Measurements from ENCODE around the gene GPX6. TPM values are rescaled to one million over a fixed set of nuclear protein-coding genes. Genes with fewer than 3 reads are reported as not detected.

GPX6 gene
- total and polyA plus RNA-seq, 2 of the 13 experiments (the other 11 are each of a cell fraction or from before 2014, with no cell fraction given): not detected

DNA sequence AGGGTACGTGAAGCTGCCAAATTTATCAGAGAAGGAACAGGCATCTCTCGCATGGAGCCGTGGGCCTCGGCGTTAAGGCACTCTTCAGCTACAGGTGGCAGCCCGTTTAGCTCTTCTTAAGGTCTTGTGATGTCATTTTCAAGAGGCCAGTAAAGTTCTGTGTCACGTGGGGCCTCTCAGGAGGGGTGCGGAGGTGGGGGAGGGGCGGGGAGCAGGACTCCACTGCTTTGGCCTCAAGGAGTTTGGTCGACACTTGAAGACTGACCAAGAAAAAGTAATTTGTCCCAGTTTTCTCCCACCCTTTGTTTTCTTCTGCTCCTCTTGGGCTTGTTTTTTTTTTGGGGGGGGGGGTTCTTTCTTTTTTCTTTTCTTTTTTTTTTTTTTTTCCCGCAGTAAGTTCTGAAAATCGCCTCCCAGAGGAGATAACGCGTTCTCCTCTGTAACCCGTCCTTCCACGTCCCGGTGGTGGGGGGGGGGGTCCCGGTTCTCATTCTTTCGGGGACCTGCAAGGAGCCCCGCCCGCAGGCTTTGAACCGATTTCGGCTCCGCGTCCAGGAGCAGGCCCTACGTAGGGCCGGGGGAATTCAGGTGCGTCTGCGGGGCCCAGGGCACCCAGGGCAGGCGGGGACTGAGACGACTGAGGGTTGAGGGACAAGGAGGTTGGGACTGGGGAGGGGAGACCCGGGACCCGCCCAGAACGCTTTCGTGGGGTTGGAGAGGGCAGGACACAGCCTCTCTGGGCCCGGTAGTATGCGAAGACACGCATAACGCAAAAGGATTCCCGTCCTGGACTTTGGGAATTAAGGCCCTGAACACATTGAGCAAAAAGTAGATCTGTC is 26.0 kb downstream of the GPX6 start (continued):
- TF ChIP-seq, protein P1, sequence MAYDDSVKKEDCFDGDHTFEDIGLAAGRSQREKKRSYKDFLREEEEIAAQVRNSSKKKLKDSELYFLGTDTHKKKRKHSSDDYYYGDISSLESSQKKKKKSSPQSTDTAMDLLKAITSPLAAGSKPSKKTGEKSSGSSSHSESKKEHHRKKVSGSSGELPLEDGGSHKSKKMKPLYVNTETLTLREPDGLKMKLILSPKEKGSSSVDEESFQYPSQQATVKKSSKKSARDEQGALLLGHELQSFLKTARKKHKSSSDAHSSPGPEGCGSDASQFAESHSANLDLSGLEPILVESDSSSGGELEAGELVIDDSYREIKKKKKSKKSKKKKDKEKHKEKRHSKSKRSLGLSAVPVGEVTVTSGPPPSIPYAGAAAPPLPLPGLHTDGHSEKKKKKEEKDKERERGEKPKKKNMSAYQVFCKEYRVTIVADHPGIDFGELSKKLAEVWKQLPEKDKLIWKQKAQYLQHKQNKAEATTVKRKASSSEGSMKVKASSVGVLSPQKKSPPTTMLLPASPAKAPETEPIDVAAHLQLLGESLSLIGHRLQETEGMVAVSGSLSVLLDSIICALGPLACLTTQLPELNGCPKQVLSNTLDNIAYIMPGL (CRISPR knock-in tag; IDR thresholded peaks at IDR 0.05; ENCODE audit: borderline replicate concordance in 1 of 2, low read depth in 1 of 2): peak in 1 of 2 experiments; percentile 14; a peak in 1 of 4 replicates
- TF ChIP-seq PLRG1 (conservative IDR thresholded peaks at IDR 0.05) (no peak), TSC22D2 (CRISPR knock-in tag; IDR thresholded peaks at IDR 0.05; ENCODE audit: borderline replicate concordance) (no peak), GABPB1 (CRISPR knock-in tag; IDR thresholded peaks at IDR 0.05) (peak; percentile 23; the same call in 1 of the 2 replicates), SP2 (CRISPR knock-in tag; IDR thresholded peaks at IDR 0.05) (no peak), ZBTB21 (CRISPR knock-in tag; IDR thresholded peaks at IDR 0.05) (no peak), ZNF558 (CRISPR knock-in tag; IDR thresholded peaks at IDR 0.05; ENCODE audit: borderline replicate concordance) (0 out of 2 replicates have a peak, but pooled peaks have one; percentile 27), ZFY (CRISPR knock-in tag; IDR thresholded peaks at IDR 0.05) (peak; percentile 61), HNRNPK (IDR thresholded peaks at IDR 0.05; ENCODE audit: low read depth, low read length, poor library complexity, severe bottlenecking) (peak; percentile 3), NKX3-1 (CRISPR knock-in tag; IDR thresholded peaks at IDR 0.05) (0 out of 2 replicates have a peak, but pooled peaks have one; percentile 38), FOSL2 (CRISPR knock-in tag; IDR thresholded peaks at IDR 0.05) (no peak), ZNF547 (CRISPR knock-in tag; IDR thresholded peaks at IDR 0.05) (no peak), ZBTB42 (CRISPR knock-in tag; IDR thresholded peaks at IDR 0.05) (no peak), MTF2 (CRISPR knock-in tag; IDR thresholded peaks at IDR 0.05; ENCODE audit: borderline replicate concordance) (peak; percentile 64; the same call in 1 of the 2 replicates), ZKSCAN8 (CRISPR knock-in tag; IDR thresholded peaks at IDR 0.05; ENCODE audit: borderline replicate concordance) (no peak), KMT2A (CRISPR knock-in tag; IDR thresholded peaks at IDR 0.05) (0 out of 2 replicates have a peak, but pooled peaks have one; percentile 24), CEBPB (IDR thresholded peaks at IDR 0.05; ENCODE audit: borderline replicate concordance, low read depth, low read length) (no peak)
- TF ChIP-seq, protein P2, sequence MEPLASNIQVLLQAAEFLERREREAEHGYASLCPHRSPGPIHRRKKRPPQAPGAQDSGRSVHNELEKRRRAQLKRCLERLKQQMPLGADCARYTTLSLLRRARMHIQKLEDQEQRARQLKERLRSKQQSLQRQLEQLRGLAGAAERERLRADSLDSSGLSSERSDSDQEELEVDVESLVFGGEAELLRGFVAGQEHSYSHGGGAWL (CRISPR knock-in tag; IDR thresholded peaks at IDR 0.05): 0 out of 2 replicates have a peak, but pooled peaks have one; percentile 33
- TF ChIP-seq, protein P3, sequence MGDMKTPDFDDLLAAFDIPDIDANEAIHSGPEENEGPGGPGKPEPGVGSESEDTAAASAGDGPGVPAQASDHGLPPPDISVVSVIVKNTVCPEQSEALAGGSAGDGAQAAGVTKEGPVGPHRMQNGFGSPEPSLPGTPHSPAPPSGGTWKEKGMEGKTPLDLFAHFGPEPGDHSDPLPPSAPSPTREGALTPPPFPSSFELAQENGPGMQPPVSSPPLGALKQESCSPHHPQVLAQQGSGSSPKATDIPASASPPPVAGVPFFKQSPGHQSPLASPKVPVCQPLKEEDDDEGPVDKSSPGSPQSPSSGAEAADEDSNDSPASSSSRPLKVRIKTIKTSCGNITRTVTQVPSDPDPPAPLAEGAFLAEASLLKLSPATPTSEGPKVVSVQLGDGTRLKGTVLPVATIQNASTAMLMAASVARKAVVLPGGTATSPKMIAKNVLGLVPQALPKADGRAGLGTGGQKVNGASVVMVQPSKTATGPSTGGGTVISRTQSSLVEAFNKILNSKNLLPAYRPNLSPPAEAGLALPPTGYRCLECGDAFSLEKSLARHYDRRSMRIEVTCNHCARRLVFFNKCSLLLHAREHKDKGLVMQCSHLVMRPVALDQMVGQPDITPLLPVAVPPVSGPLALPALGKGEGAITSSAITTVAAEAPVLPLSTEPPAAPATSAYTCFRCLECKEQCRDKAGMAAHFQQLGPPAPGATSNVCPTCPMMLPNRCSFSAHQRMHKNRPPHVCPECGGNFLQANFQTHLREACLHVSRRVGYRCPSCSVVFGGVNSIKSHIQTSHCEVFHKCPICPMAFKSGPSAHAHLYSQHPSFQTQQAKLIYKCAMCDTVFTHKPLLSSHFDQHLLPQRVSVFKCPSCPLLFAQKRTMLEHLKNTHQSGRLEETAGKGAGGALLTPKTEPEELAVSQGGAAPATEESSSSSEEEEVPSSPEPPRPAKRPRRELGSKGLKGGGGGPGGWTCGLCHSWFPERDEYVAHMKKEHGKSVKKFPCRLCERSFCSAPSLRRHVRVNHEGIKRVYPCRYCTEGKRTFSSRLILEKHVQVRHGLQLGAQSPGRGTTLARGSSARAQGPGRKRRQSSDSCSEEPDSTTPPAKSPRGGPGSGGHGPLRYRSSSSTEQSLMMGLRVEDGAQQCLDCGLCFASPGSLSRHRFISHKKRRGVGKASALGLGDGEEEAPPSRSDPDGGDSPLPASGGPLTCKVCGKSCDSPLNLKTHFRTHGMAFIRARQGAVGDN (CRISPR knock-in tag; IDR thresholded peaks at IDR 0.05): peak; percentile 66
- TF ChIP-seq, protein P4, sequence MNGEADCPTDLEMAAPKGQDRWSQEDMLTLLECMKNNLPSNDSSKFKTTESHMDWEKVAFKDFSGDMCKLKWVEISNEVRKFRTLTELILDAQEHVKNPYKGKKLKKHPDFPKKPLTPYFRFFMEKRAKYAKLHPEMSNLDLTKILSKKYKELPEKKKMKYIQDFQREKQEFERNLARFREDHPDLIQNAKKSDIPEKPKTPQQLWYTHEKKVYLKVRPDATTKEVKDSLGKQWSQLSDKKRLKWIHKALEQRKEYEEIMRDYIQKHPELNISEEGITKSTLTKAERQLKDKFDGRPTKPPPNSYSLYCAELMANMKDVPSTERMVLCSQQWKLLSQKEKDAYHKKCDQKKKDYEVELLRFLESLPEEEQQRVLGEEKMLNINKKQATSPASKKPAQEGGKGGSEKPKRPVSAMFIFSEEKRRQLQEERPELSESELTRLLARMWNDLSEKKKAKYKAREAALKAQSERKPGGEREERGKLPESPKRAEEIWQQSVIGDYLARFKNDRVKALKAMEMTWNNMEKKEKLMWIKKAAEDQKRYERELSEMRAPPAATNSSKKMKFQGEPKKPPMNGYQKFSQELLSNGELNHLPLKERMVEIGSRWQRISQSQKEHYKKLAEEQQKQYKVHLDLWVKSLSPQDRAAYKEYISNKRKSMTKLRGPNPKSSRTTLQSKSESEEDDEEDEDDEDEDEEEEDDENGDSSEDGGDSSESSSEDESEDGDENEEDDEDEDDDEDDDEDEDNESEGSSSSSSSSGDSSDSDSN (CRISPR knock-in tag; IDR thresholded peaks at IDR 0.05): peak; percentile 74
